Liver (tissue), 3 donors: ENCODE data around the gene IGF1R.

Experiments
- ATF3 ChIP-seq: IDR thresholded peaks from 2 replicates; pipeline ENCODE4 v1.6.1; 2016; ENCODE audit warnings: antibody characterized with exemption
- CTCF ChIP-seq: fragments of 150-350 bp; IDR thresholded peaks from 2 replicates; pipeline ENCODE4 v1.5.1; 2017; ENCODE audit warnings: improper control_type of control experiment, low read depth, low read length; ENCODE audit not compliant: missing input control
- FOXA2 ChIP-seq: IDR thresholded peaks from 2 replicates; pipeline ENCODE4 v1.6.1; 2016; ENCODE audit warnings: antibody characterized with exemption
- GABPA ChIP-seq, 2 donors: IDR thresholded peaks in 1 of 2; conservative IDR thresholded peaks in 1 of 2; 2 replicates each; pipeline ENCODE4 v1.6.1; 2016; ENCODE audit warnings: antibody characterized with exemption in 2 of 2, mild to moderate bottlenecking in 1 of 2, moderate library complexity in 1 of 2
- MAX ChIP-seq: IDR thresholded peaks from 2 replicates; pipeline ENCODE4 v1.6.1; 2016; ENCODE audit warnings: antibody characterized with exemption
- NR2F2 ChIP-seq: IDR thresholded peaks from 2 replicates; pipeline ENCODE4 v1.6.1; 2016; ENCODE audit warnings: antibody characterized with exemption
- TAF1 ChIP-seq: conservative IDR thresholded peaks from 2 replicates; pipeline ENCODE4 v1.6.1; 2016; ENCODE audit warnings: antibody characterized with exemption, mild to moderate bottlenecking
- YY1 ChIP-seq: IDR thresholded peaks from 2 replicates; pipeline ENCODE4 v1.6.1; 2016; ENCODE audit warnings: antibody characterized with exemption, mild to moderate bottlenecking
- donor health status: healthy.
- donor health status: healthy.

GRCh38 chr15:98999233-98999632 is 350.9 kb downstream of the IGF1R start:
- no peak for TF ChIP-seq ATF3
- no peak for TF ChIP-seq CTCF
- no peak for TF ChIP-seq TAF1
- TF ChIP-seq YY1: no peak
- no peak for TF ChIP-seq FOXA2
- no peak for TF ChIP-seq MAX
- TF ChIP-seq GABPA (IDR thresholded peaks at IDR 0.05 in 1 of 2, conservative IDR thresholded peaks at IDR 0.05 in 1 of 2): no peak
- TF ChIP-seq NR2F2: no peak
